HEK293T (cell line): ENCODE measurements around the gene MGAT4C.

Source experiments
- ARNT ChIP-seq: fragments of 450-650 bp; IDR thresholded peaks from 2 replicates; pipeline ENCODE4 v1.6.1; 2017; ENCODE audit warnings: mild to moderate bottlenecking
- BHLHE40 ChIP-seq: fragments of 450-650 bp; IDR thresholded peaks from 2 replicates; pipeline ENCODE4 v1.6.1; 2016; ENCODE audit warnings: mild to moderate bottlenecking, moderate library complexity, borderline replicate concordance
- CTBP1 ChIP-seq: fragments of 450-650 bp; IDR thresholded peaks from 2 replicates; pipeline ENCODE4 v1.6.1; 2016; ENCODE audit warnings: borderline replicate concordance
- ELF4 ChIP-seq: fragments of 450-650 bp; IDR thresholded peaks from 2 replicates; pipeline ENCODE4 v1.6.1; 2017; ENCODE audit warnings: antibody characterized with exemption
- FOXA1 ChIP-seq: fragments of 450-650 bp; IDR thresholded peaks from 2 replicates; pipeline ENCODE4 v1.6.1; 2016; ENCODE audit warnings: mild to moderate bottlenecking
- FOXK2 ChIP-seq: fragments of 450-650 bp; IDR thresholded peaks from 2 replicates; pipeline ENCODE4 v1.6.1; 2016; ENCODE audit warnings: mild to moderate bottlenecking
- FOXM1 ChIP-seq: fragments of 450-650 bp; IDR thresholded peaks from 2 replicates; pipeline ENCODE4 v1.6.1; 2017; ENCODE audit warnings: mild to moderate bottlenecking, borderline replicate concordance
- HDGF ChIP-seq: fragments of 450-650 bp; IDR thresholded peaks from 2 replicates; pipeline ENCODE4 v1.6.1; 2017; ENCODE audit warnings: antibody characterized with exemption, borderline replicate concordance
- L3MBTL2 ChIP-seq: fragments of 450-650 bp; conservative IDR thresholded peaks from 2 replicates; pipeline ENCODE4 v1.6.1; 2016; ENCODE audit warnings: mild to moderate bottlenecking
- SP1 ChIP-seq: fragments of 450-650 bp; IDR thresholded peaks from 2 replicates; pipeline ENCODE4 v1.6.1; 2017
- SUZ12 ChIP-seq: fragments of 450-650 bp; IDR thresholded peaks from 2 replicates; pipeline ENCODE4 v1.6.1; 2016; ENCODE audit warnings: mild to moderate bottlenecking
- ZNF384 ChIP-seq: fragments of 450-650 bp; IDR thresholded peaks from 2 replicates; pipeline ENCODE4 v1.6.1; 2016
- TF ChIP-seq, protein P1 (sequence below): fragments of 450-650 bp; IDR thresholded peaks from 2 replicates; pipeline ENCODE4 v1.6.1; 2016

DNA sequence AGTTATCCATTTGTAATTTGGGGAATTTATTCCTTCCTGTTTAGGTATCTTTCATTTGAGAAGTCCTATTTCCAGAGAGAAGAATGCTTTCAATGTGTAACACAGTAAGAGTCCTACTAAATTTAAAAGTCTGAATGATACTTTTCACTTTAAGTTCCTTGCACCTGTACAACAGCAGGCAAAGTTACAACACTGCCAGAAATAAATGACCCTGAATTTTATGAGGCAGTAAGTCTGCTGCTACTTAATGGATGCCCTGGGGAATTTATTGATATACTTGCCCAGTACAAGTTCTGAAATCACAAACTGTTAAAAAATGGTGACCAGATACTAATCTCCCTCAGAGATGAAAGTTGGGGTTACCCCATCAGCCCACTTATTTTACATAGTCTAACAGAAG, 329.0 kb downstream of the MGAT4C start:
- TF ChIP-seq, protein P1, sequence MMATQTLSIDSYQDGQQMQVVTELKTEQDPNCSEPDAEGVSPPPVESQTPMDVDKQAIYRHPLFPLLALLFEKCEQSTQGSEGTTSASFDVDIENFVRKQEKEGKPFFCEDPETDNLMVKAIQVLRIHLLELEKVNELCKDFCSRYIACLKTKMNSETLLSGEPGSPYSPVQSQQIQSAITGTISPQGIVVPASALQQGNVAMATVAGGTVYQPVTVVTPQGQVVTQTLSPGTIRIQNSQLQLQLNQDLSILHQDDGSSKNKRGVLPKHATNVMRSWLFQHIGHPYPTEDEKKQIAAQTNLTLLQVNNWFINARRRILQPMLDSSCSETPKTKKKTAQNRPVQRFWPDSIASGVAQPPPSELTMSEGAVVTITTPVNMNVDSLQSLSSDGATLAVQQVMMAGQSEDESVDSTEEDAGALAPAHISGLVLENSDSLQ = no peak
- TF ChIP-seq SP1 = no peak
- no peak for TF ChIP-seq ELF4
- no peak for TF ChIP-seq FOXM1
- no peak for TF ChIP-seq ZNF384
- TF ChIP-seq FOXK2 = no peak
- TF ChIP-seq ARNT = no peak
- TF ChIP-seq L3MBTL2 = no peak
- no peak for TF ChIP-seq FOXA1
- no peak for TF ChIP-seq HDGF
- no peak for TF ChIP-seq SUZ12
- no peak for TF ChIP-seq BHLHE40
- TF ChIP-seq CTBP1 = no peak
